ENCODE data around the gene AGPAT2. TPM values are rescaled to one million over a fixed set of nuclear protein-coding genes. Genes with fewer than 3 reads are reported as not detected.

The AGPAT2 gene
- total and polyA plus RNA-seq, 7 experiments from 2014 or later = 2.3 to 20.6 (median 12.0) TPM

DNA sequence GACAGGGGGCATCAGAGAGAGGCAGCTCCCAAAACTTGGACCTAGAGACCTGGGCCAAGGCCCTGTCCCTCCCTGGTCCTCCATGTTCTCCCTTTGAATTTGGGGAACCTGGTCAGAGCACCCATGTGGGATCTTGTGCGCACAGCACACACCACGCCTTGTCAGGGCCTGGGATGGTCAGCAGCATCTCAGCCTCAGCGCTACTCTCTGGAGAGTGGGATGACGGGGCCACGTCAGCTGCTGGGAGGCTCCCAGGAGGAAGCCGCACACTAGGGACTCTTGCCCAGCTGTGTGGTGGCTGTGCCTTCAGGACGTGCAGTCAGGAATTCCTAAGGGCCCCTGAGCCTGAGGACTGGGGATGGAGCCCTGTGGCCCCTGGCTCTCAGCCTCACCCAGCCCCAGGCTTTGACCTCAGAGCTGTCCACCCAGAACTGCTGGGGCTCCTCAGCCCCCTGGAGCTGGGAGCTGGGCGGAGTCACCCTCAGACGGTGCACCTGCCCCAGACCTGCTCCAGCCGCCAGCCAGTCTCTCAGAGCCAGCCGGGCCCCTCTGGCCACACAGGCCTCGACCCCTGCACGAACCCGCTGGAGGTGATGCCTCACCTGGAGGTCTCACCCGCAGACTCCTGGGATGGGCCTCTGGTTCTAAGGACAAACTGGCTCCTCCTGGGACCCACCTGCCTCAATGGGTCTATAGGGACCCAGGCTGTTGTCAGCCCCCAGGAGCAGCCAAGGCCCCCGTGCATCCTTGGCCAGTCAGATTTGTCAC is 62.9 kb downstream of the AGPAT2 start:
- no peak overlapping the region for H3K27ac Mint-ChIP-seq
- Histone ChIP-seq H3K27me3 (ENCODE audit: control insufficient read depth in 2 of 2, insufficient read depth in 2 of 2, low read length in 2 of 2) (no peaks in the 10 kb centered on the region), H3K9me3 (ENCODE audit: control insufficient read depth in 2 of 3, low read length in 3 of 3) (no peaks in the 10 kb centered on the region), H3K4me1 (ENCODE audit: control insufficient read depth in 2 of 2, insufficient read depth in 2 of 2, low read length in 2 of 2) (peaks cover 0 to 2% of the 10 kb centered on the region in 2 donors), H3K27ac (ENCODE audit: low read depth, low read length) (no peak overlapping the region), H3K4me3 (ENCODE audit: low read length) (no peak overlapping the region), H3K36me3 (ENCODE audit: control insufficient read depth in 2 of 3, insufficient read depth in 3 of 3, low read length in 3 of 3) (no peaks in the 10 kb centered on the region)
- H3K36me3 Mint-ChIP-seq = no peaks in the 10 kb centered on the region
- H3K4me3 Mint-ChIP-seq = no peak overlapping the region
- intact Hi-C loops (cut with micrococcal nuclease) = no loop called here
- CTCF ChIA-PET = interaction anchor here (7.0 kb wide), 1 partner anchor 137 kb away, joined by 75 read pairs; no protein-coding TSS in a partner anchor
- peaks cover 0 to 3% (median 0%) of the 10 kb centered on the region in 7 donors for H3K4me1 Mint-ChIP-seq
- H3K9me3 Mint-ChIP-seq = no peaks in the 10 kb centered on the region
- no peak for ATAC-seq
- DNase-seq = no peak
- H3K27me3 Mint-ChIP-seq = peaks cover 0 to 5% (median 0%) of the 10 kb centered on the region in 5 donors
- POLR2A ChIA-PET = no interaction called here

DNA sequence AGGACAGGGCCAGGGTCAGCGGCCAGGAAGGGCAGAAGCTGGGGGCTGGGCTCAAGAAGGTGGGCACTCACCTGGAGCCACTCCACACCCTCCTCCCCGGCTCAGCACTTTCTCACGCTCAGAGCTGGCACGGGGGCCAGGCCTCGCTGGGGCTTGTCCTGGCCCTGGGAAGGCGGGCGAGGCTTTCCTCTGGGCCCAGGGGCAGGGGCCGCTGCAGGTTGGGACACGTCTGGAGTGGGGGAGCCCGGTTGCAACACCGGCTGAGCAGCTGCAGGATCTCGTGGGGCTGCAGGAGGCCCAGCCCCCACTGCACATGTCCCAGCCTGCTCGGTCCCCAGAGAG is 63.4 kb downstream of the AGPAT2 start:
- Mint-ChIP-seq H3K4me1 (peaks cover 0 to 6% (median 0%) of the 10 kb centered on the region in 7 donors), H3K36me3 (no peaks in the 10 kb centered on the region), H3K27ac (no peak overlapping the region), H3K27me3 (peaks cover 0 to 5% (median 0%) of the 10 kb centered on the region in 5 donors), H3K4me3 (no peak overlapping the region), H3K9me3 (no peaks in the 10 kb centered on the region)
- H3K4me3 ChIP-seq (ENCODE audit: low read length) = no peak overlapping the region
- CTCF ChIA-PET = interaction anchor here (7.0 kb wide), 1 partner anchor 137 kb away, joined by 75 read pairs; no protein-coding TSS in a partner anchor
- DNase-seq (no peak), ATAC-seq (no peak)
- H3K9me3 ChIP-seq (ENCODE audit: control insufficient read depth in 2 of 3, low read length in 3 of 3) = no peaks in the 10 kb centered on the region
- no peaks in the 10 kb centered on the region for H3K36me3 ChIP-seq (ENCODE audit: control insufficient read depth in 2 of 3, insufficient read depth in 3 of 3, low read length in 3 of 3)
- POLR2A ChIA-PET = interaction anchor here (0.5 kb wide), 1 partner anchor 139 kb away, joined by 3 read pairs; no protein-coding TSS in a partner anchor
- no peaks in the 10 kb centered on the region for H3K27me3 ChIP-seq (ENCODE audit: control insufficient read depth in 2 of 2, insufficient read depth in 2 of 2, low read length in 2 of 2)
- no peak overlapping the region for H3K27ac ChIP-seq (ENCODE audit: low read depth, low read length)
- intact Hi-C loops (cut with micrococcal nuclease) = no loop called here
- H3K4me1 ChIP-seq (ENCODE audit: control insufficient read depth in 2 of 2, insufficient read depth in 2 of 2, low read length in 2 of 2) = peaks cover 0 to 5% of the 10 kb centered on the region in 2 donors

Small RNA genes lying within 50 kb of the gene (microRNA-seq; reads per million reads assigned to microRNA genes)
- 70.5 reads per million, percentile 51 among the genes with 10 or more reads in this experiment for gene MIR126 (ENCODE audit: borderline microRNAs expressed)

Other genes with a start within 250 kb of the AGPAT2 start
- gene INPP5E, start 247.6 kb downstream of the AGPAT2 start, total RNA-seq = 10 to 100 TPM; 15.7 to 23.8 (median 22.6) TPM
- gene INPP5E, start 247.6 kb downstream of the AGPAT2 start, polyA plus RNA-seq = 1 to 10 TPM; 2.3 to 4.3 TPM
- 10 to 100 TPM; 79.8 to 88.5 (median 86.1) TPM for gene SEC16A, start 204.4 kb downstream of the AGPAT2 start, total RNA-seq
- gene SEC16A, start 204.4 kb downstream of the AGPAT2 start, polyA plus RNA-seq = 10 to 100 TPM; 25.4 to 42.9 TPM
- 10 to 100 TPM; 49.7 to 92.9 (median 58.0) TPM for gene NOTCH1, start 141.4 kb downstream of the AGPAT2 start, total RNA-seq
- 1 to 10 TPM; 1.9 to 7.1 TPM for gene NOTCH1, start 141.4 kb downstream of the AGPAT2 start, polyA plus RNA-seq
- gene EGFL7, start 24.5 kb downstream of the AGPAT2 start, total RNA-seq = 1 to 10 TPM in 1 of 5 experiments, under 1 TPM in 2, not detected in 2; 0.56 to 2.3 (median 0.97) TPM
- gene EGFL7, start 24.5 kb downstream of the AGPAT2 start, polyA plus RNA-seq = not detected
- 1 to 10 TPM in 1 of 5 experiments, under 1 TPM in 2, not detected in 2; 0.46 to 1.6 (median 0.56) TPM for gene DIPK1B, start 25.1 kb upstream of the AGPAT2 start, total RNA-seq
- gene DIPK1B, start 25.1 kb upstream of the AGPAT2 start, polyA plus RNA-seq = under 1 TPM; 0.11 to 0.31 TPM
- gene LCN10, start 55.5 kb upstream of the AGPAT2 start, total RNA-seq = 1 to 10 TPM in 3 of 5 experiments, under 1 TPM in 1, not detected in 1; 0.34 to 3.2 (median 1.2) TPM
- 1 to 10 TPM in 1 of 2 donors, under 1 TPM in 1; 0.45 to 1.1 TPM for gene LCN10, start 55.5 kb upstream of the AGPAT2 start, polyA plus RNA-seq
- not detected for gene LCN6, start 61.1 kb upstream of the AGPAT2 start, total RNA-seq
- gene LCN6, start 61.1 kb upstream of the AGPAT2 start, polyA plus RNA-seq = not detected
- under 1 TPM in 1 of 5 experiments, not detected in 4; 0.83 TPM for gene LCN8, start 70.8 kb upstream of the AGPAT2 start, total RNA-seq
- not detected for gene LCN8, start 70.8 kb upstream of the AGPAT2 start, polyA plus RNA-seq
- gene LCN15, start 77.1 kb upstream of the AGPAT2 start, total RNA-seq = not detected
- gene LCN15, start 77.1 kb upstream of the AGPAT2 start, polyA plus RNA-seq = not detected
- gene TMEM141, start 103.9 kb upstream of the AGPAT2 start, total RNA-seq = 10 to 100 TPM; 27.2 to 54.9 (median 36.2) TPM
- gene TMEM141, start 103.9 kb upstream of the AGPAT2 start, polyA plus RNA-seq = 10 to 100 TPM; 28.2 to 30.6 TPM
- 1 to 10 TPM in 4 of 5 experiments, under 1 TPM in 1; 0.36 to 6.6 (median 3.0) TPM for gene CCDC183, start 108.9 kb upstream of the AGPAT2 start, total RNA-seq
- under 1 TPM; 0.35 to 0.62 TPM for gene CCDC183, start 108.9 kb upstream of the AGPAT2 start, polyA plus RNA-seq
- 100 to 1,000 TPM in 1 of 5 experiments, 10 to 100 TPM in 4; 59.6 to 100 (median 60.9) TPM for gene RABL6, start 120.5 kb upstream of the AGPAT2 start, total RNA-seq
- gene RABL6, start 120.5 kb upstream of the AGPAT2 start, polyA plus RNA-seq = 10 to 100 TPM in 1 of 2 donors, 1 to 10 TPM in 1; 9.4 to 17.4 TPM
- gene AJM1, start 155.0 kb upstream of the AGPAT2 start, total RNA-seq = 1 to 10 TPM in 3 of 5 experiments, under 1 TPM in 2; 0.81 to 7.5 (median 1.8) TPM
- gene AJM1, start 155.0 kb upstream of the AGPAT2 start, polyA plus RNA-seq = under 1 TPM in 1 of 2 donors, not detected in 1; 0.04 TPM
- 100 to 1,000 TPM in 1 of 5 experiments, 10 to 100 TPM in 4; 17.7 to 167 (median 27.7) TPM for gene PHPT1, start 162.0 kb upstream of the AGPAT2 start, total RNA-seq
- gene PHPT1, start 162.0 kb upstream of the AGPAT2 start, polyA plus RNA-seq = 10 to 100 TPM; 57.0 to 75.7 TPM
- 10 to 100 TPM in 1 of 5 experiments, 1 to 10 TPM in 4; 3.7 to 27.7 (median 6.1) TPM for gene MAMDC4, start 164.9 kb upstream of the AGPAT2 start, total RNA-seq
- under 1 TPM in 1 of 2 donors, not detected in 1; 0.22 TPM for gene MAMDC4, start 164.9 kb upstream of the AGPAT2 start, polyA plus RNA-seq
- gene EDF1, start 178.9 kb upstream of the AGPAT2 start, total RNA-seq = 100 to 1,000 TPM; 224 to 369 (median 283) TPM
- gene EDF1, start 178.9 kb upstream of the AGPAT2 start, polyA plus RNA-seq = 100 to 1,000 TPM; 337 to 404 TPM
- gene TRAF2, start 199.1 kb upstream of the AGPAT2 start, total RNA-seq = 10 to 100 TPM; 14.6 to 72.8 (median 29.6) TPM
- gene TRAF2, start 199.1 kb upstream of the AGPAT2 start, polyA plus RNA-seq = 10 to 100 TPM; 11.9 to 29.1 TPM

Data from naive thymus-derived CD4-positive, alpha-beta T cell (primary cell).